Measurements from ENCODE around the gene PGM2L1. TPM values are rescaled to one million over a fixed set of nuclear protein-coding genes. Genes with fewer than 3 reads are reported as not detected.

Gene PGM2L1
- total and polyA plus RNA-seq, 2 of the 4 experiments (the other 2 are of a cell fraction) = 0.72 to 1.8 TPM

DNA sequence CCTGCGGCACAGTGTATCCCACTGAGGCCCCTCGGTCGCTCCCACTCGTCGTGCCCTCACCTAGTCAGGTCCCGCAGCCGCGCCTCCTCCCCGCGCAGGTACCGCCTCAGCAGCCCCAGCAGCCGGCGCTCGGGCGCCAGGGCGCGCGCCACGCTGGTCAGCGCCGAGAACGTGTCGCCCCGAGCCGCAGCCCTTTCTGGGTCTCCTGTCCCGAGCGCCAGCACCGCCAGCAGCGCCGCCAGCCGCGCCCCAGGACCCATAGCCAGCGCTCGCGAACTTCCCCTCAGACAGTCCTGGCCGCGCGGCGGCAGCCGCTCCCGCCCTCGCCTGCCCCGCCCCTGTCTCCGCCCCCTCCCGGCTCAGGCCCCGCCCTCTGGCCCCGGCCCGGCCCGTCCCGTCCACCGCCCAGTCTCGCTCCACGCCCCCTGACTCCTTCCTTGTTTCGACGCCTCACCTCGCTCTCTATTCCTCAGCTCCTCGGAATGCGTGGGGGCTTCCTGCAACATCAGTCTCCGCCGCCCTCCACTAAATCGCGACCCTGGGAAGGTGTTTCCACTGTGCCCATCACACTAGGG, 86.8 kb downstream of the PGM2L1 start, which contains the start of gene P4HA3:
P4HA3 (minus strand) TSS at position 289 of the 575 bp plus-strand sequence; CDS start at position 260, 29 bp downstream.
- in situ Hi-C loops (cut with MboI; ENCODE audit: low sequenced_read_pairs) = no loop called here
- ATAC-seq (ENCODE audit: low read depth) (peak; percentile 99), DNase-seq (peak; percentile 28)
- Histone ChIP-seq H3K4ac (ENCODE audit: low read depth, low read length) (peak within 1 kb of the TSS; percentile 24), H3K9ac (ENCODE audit: low read depth, low read length) (peak within 1 kb of the TSS; percentile 65), H2BK120ac (ENCODE audit: low read depth, low read length) (peak within 1 kb of the TSS; percentile 14; the same call in 1 of the 2 replicates), H3K9me3 (ENCODE audit: control insufficient read depth, insufficient read depth, low read length) (0 out of 2 replicates have a peak, but pooled peaks cover 2% of the 10 kb centered on the region), H3K27me3 (ENCODE audit: control insufficient read depth, insufficient read depth, low read length) (no peaks in the 10 kb centered on the region), H3K79me1 (ENCODE audit: low read depth in 1 of 2, low read length in 2 of 2) (peaks cover 9 to 10% of the 10 kb centered on the region in 2 experiments; a peak in 3 of 4 replicates), H2BK20ac (ENCODE audit: low read depth, low read length) (no peak within 1 kb of the TSS; the same call in 1 of the 2 replicates), H3K18ac (ENCODE audit: low read depth, low read length) (peak within 1 kb of the TSS; percentile 65), H4K8ac (ENCODE audit: low read depth in 2 of 2, low read length in 2 of 2) (peak within 1 kb of the TSS; percentile 19 to 80), H4K5ac (ENCODE audit: low read depth, low read length) (peak within 1 kb of the TSS; percentile 84), H3K27ac (ENCODE audit: insufficient read depth, low read length) (peak within 1 kb of the TSS; percentile 18; the same call in 1 of the 2 replicates), H3K23ac (ENCODE audit: low read depth, low read length) (no peak within 1 kb of the TSS), H2AFZ (replicated peaks; ENCODE audit: low read length, poor library complexity) (peak within 1 kb of the TSS; percentile 92), H3K4me1 (ENCODE audit: control insufficient read depth, insufficient read depth, low read length) (peaks cover 11% of the 10 kb centered on the region), H2AK9ac (replicated peaks; ENCODE audit: low read depth, low read length, poor library complexity) (peak within 1 kb of the TSS; percentile 90), H2BK5ac (ENCODE audit: low read depth, low read length, poor library complexity, severe bottlenecking) (no peak within 1 kb of the TSS), H3K36me3 (ENCODE audit: control insufficient read depth, insufficient read depth, low read length) (no peaks in the 10 kb centered on the region), H3K14ac (replicated peaks; ENCODE audit: low read depth, low read length) (peak within 1 kb of the TSS; percentile 37; the same call in 1 of the 2 replicates), H4K20me1 (ENCODE audit: insufficient read depth, low read length) (no peaks in the 10 kb centered on the region), H3K9me1 (ENCODE audit: insufficient read depth, low read length) (peaks cover 11% of the 10 kb centered on the region), H2AK5ac (ENCODE audit: low read depth, low read length) (peak within 1 kb of the TSS; percentile 83), H2BK15ac (ENCODE audit: low read depth, low read length) (peak within 1 kb of the TSS; percentile 47; the same call in 2 of the 3 replicates), H4K91ac (ENCODE audit: insufficient read depth, low read depth, low read length) (peak within 1 kb of the TSS; percentile 10; the same call in 1 of the 2 replicates), H3K56ac (ENCODE audit: extremely low read depth, insufficient read depth, low read length) (no peak within 1 kb of the TSS), H3K4me3 (ENCODE audit: insufficient read depth, low read depth, low read length) (peak within 1 kb of the TSS; percentile 73), H3K4me2 (ENCODE audit: low read depth, low read length) (peak within 1 kb of the TSS; percentile 93)
- CTCF ChIA-PET = no interaction called here
- dilution Hi-C loops (cut with HindIII; ENCODE audit: low sequenced_read_pairs, unreplicated experiment) = no loop called here
- intact Hi-C loops (cut with micrococcal nuclease) = loop anchor here (10.0 kb wide), 1 partner anchor 327 kb away; the partner anchor contains the start of gene UCP2
- 9% methylated on average over 29 of the region's 62 CpGs; no CpG with 5 or more reads in 1 of the 2 experiments for WGBS, 2 experiments (ENCODE audit: extremely low coverage in 2 of 2, insufficient read length in 1 of 2)
- POLR2A ChIA-PET (ENCODE audit: unreplicated experiment) = no interaction called here
- BruUV-seq (replicated peaks) = no TSS peak
- no peak for TF ChIP-seq RFX5 (IDR thresholded peaks at IDR 0.05; ENCODE audit: low read depth, low read length)
- TF ChIP-seq BHLHE40 (IDR thresholded peaks at IDR 0.05; ENCODE audit: low read depth, low read length) = no peak
- 0 out of 2 replicates have a peak, but pooled peaks have one; percentile 11 for TF ChIP-seq RAD21 (IDR thresholded peaks at IDR 0.05; ENCODE audit: low read length)
- TF ChIP-seq CEBPB (IDR thresholded peaks at IDR 0.05; ENCODE audit: low read depth, low read length) = no peak
- no peak for TF ChIP-seq MAFK (IDR thresholded peaks at IDR 0.05; ENCODE audit: low read depth, low read length)
- no peak for TF ChIP-seq CHD1 (IDR thresholded peaks at IDR 0.05; ENCODE audit: low read depth, low read length)
- no peak for TF ChIP-seq USF2 (IDR thresholded peaks at IDR 0.05; ENCODE audit: low read depth, low read length)
- TF ChIP-seq NFE2L2 (IDR thresholded peaks at IDR 0.05; ENCODE audit: low read depth, low read length) = no peak
- TF ChIP-seq SMC3 (IDR thresholded peaks at IDR 0.05; ENCODE audit: low read depth, low read length) = no peak; the same call in 1 of the 2 replicates
- 0 out of 2 replicates have a peak, but pooled peaks have one; percentile 19 for TF ChIP-seq MAZ (IDR thresholded peaks at IDR 0.05; ENCODE audit: borderline replicate concordance, low read depth, low read length)
- TF ChIP-seq, protein P1, sequence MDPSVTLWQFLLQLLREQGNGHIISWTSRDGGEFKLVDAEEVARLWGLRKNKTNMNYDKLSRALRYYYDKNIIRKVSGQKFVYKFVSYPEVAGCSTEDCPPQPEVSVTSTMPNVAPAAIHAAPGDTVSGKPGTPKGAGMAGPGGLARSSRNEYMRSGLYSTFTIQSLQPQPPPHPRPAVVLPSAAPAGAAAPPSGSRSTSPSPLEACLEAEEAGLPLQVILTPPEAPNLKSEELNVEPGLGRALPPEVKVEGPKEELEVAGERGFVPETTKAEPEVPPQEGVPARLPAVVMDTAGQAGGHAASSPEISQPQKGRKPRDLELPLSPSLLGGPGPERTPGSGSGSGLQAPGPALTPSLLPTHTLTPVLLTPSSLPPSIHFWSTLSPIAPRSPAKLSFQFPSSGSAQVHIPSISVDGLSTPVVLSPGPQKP (IDR thresholded peaks at IDR 0.05; ENCODE audit: borderline replicate concordance, low read depth, low read length) = no peak
- TF ChIP-seq POLR2A (IDR thresholded peaks at IDR 0.05; ENCODE audit: low read depth, low read length) = no peak
- no peak for TF ChIP-seq FOS (IDR thresholded peaks at IDR 0.05; ENCODE audit: low read depth, low read length)
- TF ChIP-seq MXI1 (IDR thresholded peaks at IDR 0.05; ENCODE audit: borderline replicate concordance, low read depth, low read length) = no peak
- peak; percentile 23; the same call in 1 of the 2 replicates for TF ChIP-seq CTCF (conservative IDR thresholded peaks at IDR 0.05; ENCODE audit: low read depth, low read length)
